ENCODE measurements around the gene CCM2.
"Not testable (repeated sequence)": the region's sequence is repeated elsewhere in the genome, so short reads cannot be mapped to it uniquely, and the experiment has no call there.

CCM2 gene

DNA sequence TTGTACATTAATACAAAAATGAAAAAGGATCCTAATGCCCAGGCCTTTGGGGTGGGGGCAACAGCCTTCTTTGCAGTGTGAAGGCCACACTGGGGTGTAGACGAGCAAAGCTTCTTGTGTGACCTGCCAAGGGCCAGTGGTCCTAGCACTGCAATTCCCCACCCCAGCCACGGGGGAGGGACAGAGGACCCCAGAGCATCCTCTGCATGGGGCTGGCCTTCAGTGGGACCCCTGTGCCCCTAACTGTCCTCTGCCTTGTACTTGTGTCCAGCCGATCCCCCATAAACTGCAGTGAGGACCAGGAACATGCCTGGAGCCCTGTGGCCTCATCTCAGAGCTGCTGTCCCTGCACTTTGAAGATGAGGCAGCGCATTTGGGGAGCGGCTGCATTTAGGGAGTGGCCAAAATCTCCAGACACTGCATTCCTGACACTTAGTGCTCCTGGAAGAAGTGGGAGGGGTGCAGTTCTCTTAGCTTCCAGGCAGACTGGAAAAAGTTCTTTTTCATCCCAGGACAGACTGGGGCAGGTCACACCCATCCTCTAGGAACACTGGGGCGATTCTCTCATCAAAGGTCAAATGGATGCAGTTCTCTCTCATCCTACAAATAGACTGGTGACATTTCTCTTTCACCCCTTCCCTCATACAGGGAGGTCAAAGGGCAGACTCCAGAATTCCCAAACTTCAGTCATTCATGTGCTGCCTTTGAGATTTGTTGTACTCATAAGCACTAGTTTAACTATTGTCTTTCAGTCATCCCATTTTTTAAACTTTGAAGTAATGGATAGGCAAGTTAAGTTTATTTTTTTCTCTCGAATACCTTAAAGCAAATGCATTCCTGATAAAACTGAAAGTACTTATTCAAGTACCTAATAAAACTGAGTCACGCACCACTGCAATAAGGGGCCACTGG lies 20.3 kb upstream of the CCM2 start:
- DNase-seq (ENCODE audit: extremely low read depth in 1 of 2, low read depth in 1 of 2): no peak

DNA sequence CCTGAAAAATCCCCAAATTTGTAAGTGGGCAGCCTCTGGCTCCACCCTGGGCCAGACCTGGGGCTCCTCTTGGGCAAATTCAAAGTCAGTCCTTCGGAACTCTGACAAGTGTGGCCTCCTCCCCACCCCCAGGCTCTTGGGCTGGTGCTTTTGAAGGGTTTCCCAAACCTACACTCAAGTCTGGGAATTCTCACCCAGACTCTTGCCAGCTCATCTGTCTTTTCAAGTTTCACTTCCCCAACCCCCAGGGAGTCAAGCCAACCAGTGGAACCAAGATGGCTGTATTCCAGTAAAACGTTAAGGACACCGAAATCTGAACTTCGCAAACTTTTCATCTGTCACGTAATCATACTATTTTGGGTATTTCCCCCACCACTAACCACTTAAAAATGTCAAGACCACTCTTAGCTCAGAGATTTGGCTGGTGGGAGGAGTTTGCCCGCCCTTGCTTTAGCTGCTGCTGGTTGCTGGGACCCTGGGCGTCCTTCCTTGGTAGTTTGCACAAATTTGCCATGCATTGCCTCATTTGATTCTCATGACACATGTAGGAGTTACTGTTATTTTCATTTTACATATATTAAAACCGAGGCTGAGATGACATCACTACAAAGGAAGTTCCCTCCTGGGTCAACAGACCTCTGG lies 19.5 kb upstream of the CCM2 start:
- peak; percentile 67 to 92 for DNase-seq (ENCODE audit: extremely low read depth in 1 of 2, low read depth in 1 of 2)

DNA sequence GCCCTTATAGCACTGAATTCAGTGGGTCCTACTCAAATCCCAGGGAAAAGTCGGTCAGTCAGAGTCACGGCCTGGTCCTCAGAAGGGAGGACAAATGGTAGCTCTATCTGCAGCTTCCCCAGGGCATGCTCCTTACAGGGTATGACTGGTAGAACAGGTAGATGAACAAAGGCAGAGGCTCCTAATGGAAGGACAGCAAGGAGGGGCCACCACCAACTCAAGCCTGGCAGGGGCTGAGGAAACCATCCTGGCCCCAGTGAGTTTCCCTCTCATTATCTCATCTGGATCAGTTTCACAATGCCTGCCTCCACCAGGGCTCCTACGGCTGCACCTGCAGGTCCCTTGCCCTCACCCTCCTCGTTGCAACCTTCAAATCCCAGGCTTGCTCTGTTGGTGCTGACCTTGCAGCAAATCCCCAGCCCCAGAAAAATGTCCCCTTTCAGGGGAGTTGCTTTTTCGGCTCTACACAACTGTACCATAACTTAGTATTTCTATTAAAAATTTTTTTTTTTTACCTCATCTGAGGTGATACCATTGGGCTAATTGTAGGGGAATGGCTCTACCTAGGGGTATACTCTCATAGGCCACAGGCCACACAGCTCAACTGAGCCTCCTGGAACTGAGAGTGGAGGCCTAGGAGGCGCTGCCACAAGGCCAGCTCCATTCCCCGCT lies 18.8 kb upstream of the CCM2 start:
- DNase-seq (ENCODE audit: extremely low read depth in 1 of 2, low read depth in 1 of 2): no peak

DNA sequence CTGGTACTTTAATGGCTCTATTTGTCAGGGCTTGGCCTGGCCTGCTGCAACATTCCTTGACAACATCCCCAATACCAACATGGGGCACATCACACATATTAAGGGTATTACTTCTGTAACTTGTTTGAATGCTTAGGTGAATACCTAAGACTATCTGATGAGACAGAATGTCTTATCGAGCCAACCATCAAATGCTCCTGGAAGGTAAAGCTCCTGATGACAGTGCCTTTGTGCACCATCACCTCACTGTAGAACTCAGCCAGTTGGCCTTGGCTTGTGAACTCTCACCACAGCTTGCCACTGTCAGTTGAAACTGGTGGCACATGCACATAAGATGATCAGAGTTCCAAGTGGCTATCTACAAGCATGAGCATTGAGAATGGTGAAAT lies 17.5 kb upstream of the CCM2 start:
- no peak for DNase-seq (ENCODE audit: extremely low read depth in 1 of 2, low read depth in 1 of 2)

DNA sequence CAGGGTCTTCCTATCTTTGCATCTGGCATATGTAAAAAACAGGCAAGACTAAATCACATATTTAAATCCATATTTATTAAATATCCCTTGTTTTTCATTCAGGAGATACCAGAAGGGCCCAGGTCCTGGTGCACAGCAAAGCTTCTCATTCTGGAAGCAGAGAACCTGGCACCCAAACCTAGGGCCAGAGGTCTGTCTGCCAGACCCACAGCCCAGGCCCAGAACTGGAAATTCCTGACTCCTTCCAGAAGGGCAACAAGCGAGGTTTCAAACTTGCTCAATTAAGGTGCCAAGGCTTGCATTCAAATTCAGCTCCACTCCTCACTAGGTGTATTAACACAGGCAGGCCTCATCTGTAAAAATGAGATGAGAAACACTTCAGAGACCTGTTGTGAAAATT lies 17.0 kb upstream of the CCM2 start:
- DNase-seq (ENCODE audit: extremely low read depth in 1 of 2, low read depth in 1 of 2): no peak

DNA sequence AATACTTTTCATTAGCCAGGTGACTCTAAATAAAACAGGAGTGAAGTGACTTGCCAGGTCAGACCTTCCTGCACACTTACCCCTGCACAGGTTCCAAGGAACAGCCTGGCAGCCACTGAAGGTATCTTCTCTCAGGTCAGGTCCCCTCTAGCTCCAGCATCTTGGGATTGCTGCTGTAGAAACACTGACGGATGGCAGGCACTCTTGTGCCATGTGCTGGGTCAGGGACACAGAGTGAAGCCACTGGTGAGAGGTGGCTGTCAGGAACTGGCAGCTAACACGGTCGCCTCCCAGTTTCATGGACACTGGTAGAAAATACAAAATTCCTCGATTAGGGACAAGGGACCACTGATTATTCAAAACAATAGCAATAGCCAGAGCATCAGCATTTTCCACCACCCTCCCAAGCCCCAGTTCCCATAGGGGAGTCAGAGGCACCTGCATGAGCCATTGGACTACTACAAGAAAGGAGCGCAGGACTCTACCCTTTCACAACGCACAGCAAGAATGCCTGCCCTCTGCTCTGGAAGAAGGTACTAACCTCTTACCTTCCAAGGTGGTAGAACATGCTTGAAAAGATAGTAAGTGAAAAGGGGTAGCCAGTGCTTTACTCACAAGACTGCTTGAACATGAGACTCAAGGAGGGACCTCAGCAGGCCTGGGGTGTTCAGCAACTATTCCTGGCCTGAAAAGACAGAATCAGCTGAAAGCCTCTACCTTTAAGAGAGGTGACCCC lies 16.1 kb upstream of the CCM2 start:
- no peak for DNase-seq (ENCODE audit: extremely low read depth in 1 of 2, low read depth in 1 of 2)

DNA sequence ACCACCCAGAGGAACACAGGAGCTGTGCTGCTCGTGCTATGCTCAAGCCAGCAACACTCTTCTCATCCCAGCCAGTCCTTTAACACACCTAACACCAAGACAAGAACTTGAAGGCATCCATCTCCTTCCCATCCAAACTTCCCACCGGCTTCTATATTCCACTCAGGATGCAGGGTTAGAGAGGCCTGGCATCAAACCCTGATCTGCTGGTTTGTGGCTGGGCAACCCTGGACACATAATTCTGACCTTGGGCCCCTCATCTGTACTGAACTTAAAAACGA lies 15.6 kb upstream of the CCM2 start:
- DNase-seq (ENCODE audit: extremely low read depth in 1 of 2, low read depth in 1 of 2): no peak

DNA sequence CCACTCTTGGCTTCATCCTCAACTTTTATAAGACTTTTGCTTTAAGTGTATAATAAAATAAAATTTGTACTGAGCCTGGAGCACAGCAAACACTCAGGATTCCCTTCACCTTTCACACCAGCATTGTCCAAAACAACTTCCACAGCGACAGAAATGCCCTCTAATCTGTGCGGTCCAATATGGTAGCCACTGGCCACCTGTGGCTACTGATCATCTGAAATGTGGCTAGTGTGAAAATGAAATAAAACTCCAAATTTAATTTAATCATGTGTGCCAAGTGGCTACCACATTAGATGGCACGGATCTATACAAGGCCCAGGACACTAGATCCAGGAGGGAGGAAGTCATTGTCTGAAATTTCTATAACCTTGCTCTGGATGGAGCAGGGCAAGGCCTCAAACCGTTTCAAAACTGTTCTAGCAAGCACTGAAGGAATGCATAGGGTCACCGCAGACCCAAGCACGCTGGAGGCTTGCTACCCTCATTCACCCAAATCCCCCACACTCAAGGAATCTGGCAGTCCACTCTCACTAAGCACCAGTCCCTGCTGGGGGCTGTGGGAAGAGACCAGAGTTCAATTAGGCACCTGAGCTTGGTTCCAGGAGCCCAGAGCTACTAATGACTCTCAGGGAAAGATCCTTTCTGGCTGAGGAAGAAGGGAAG lies 14.8 kb upstream of the CCM2 start:
- DNase-seq (ENCODE audit: extremely low read depth in 1 of 2, low read depth in 1 of 2): no peak

DNA sequence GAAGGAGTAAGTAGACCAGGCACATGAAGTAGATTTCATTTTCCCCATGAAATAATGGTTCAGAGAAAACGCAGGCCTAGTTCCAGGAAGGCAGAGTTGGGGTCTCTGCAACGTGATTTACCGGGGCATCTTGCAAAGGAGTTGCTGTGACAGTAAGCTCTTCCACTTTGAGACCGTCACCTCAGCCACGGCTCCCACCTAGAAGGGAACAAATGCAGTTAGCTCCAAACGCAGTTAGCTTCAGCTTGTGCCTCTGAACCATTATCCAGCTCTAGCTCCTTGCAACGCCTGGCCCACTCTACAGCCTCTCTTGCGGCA lies 14.1 kb upstream of the CCM2 start:
- no peak for DNase-seq (ENCODE audit: extremely low read depth in 1 of 2, low read depth in 1 of 2)

DNA sequence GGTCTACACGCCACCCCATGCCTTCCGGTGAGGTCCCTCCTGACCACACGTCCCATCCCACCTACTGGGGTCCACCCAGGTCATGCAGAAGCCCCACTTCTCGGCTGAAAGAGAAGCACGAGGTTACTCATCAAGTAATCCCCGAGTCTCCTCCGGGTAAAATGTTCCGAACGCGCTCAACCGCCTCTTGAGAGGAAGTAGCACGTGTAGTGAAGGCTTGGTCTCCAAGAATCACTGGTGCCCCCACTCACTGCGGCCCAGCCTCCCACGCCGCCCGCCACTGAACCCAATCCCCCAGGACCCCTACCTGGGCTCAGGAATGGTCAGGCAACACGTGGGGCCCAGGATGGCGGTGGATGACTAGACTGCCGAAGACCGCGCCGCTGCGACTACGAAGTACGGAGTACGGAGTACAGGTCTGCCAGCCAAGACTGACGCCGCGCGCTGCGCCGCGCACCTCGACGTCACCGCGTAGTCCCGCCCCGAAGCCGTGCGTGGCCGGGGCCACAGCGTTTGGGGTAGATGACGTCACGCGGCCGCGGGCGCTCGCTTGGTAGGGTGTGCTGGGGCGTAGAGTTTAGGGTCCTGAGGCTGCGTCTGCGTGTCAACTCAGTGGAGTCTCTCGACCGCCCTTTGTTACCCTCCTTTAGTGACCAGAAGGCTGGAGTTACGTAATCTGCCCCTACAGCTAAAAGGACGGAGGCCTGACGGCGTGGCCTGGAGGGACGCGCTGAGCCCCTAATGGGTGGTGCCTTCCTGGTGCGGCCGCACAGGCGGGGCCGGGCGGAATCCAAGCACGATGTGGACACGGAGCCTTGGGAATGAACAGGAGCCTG lies 13.6 kb upstream of the CCM2 start:
- peak; percentile 92 to 94 for DNase-seq (ENCODE audit: extremely low read depth in 1 of 2, low read depth in 1 of 2)

DNA sequence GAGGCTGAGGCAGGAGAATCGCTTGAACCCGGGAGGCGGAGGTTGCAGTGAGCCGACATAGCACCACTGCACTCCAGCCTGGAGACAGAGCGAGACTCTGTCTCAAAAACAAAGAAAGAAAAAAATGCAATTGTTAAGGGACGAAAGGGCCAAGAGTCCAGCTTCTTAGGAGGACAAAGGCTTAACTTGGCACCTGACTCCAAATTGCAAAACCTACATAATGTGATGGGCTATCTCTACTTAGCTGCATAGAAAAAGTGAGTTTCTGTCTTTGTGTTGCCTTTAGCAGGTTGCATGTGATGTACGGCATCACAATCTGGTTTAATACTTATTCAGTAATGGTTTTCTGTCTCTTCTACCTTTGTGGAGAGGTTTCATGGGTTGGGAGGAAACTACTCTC lies 12.5 kb upstream of the CCM2 start:
- DNase-seq (ENCODE audit: extremely low read depth in 1 of 2, low read depth in 1 of 2): no peak

DNA sequence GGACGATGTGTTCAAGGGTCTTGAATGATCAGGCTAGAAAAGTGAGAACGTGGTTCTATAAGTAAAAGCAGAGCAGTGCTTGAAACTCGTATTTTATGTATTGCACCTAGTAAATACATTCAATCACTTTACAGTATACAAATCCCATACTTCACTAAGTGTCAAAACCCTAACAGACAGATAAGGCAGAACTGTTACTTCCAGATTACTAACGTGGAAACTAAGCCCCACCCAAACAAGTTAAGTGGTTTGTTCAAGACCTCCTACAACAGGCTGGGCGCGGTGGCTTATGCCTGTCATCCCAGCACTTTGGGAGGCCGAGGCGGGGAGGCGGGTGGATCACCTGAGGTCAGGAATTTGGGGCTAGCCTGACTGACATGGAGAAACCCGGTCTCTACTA lies 12.0 kb upstream of the CCM2 start:
- DNase-seq (ENCODE audit: extremely low read depth in 1 of 2, low read depth in 1 of 2): no peak

DNA sequence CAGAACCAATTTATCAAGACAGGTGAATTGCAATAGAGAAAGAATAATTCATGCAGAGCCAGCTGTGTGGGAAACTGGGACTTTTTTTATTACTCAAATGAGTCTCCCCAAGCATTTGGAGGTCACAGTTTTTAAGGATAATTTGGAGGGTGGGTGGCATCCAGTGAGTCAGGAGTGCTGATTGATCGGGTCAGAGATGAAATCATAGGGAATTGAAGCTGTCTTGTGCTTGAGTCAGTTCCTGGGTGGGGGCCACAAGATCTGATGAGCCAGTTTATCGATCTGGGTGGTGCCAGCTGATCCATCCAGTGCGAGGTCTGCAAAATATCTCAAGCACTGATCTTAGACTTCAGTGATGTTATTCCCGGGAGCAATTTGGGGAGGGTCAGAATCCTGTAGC lies 11.3 kb upstream of the CCM2 start:
- no peak for DNase-seq (ENCODE audit: extremely low read depth in 1 of 2, low read depth in 1 of 2)

DNA sequence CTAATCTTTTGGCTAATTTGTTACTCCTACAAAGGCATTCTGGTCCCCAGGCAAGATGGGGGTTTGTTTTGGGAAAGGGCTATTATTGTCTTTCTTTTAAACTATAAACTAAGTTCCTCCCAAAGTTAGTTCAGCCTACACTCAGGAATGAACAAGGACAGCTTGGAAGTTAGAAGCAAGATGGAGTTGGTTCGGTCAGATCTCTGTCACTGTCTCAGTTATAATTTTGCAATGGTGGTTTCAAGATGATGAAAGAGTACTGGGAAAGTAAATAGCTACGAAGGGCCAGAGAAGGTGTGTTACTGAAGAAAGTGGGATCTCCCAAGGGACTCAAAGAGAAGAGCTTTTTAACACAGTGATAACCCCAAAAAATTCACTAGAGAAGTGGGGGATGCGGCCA lies 10.9 kb upstream of the CCM2 start:
- no peak for DNase-seq (ENCODE audit: extremely low read depth in 1 of 2, low read depth in 1 of 2)

DNA sequence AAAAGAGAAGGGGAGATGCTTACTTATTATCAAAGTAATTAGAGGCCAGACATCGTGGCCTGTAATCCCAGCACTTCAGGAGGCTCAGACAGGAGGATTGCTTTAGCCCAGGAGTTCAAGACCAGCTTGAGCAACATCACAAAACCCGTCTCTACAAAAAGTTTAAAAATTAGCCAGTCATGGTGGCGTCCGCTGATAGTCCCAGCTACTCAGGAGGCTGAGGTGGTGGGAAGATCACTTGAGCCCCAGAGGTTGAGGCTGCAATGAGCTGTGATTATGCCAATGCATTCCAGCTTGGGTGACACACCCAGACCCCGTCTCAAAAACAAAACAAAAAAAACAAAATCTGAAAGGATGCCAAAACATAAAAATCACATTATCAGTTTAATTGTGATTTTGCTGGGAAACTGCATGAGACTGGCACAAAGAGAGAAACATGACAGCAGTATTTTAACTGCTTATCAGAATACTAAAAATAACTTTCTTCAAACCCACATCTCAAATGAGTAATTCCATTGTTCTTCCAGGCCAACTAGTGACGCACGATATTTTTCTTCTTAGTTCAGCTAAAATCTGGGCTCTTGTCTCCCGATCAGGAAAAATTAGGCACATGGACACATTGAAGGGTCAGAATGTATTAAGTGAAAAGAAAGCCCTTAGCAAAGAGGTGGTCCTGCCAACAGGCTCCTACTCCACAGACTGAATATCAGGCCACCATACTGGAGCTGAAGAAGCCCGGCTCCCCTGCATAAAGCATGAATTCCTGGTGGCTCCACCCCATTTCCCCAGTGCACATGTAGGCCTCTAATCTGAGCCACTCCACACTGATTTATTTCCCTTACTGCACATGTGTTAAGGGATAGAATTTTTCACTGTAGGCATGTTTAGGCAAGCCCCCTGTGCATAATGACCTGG lies 9.6 kb upstream of the CCM2 start:
- DNase-seq (ENCODE audit: extremely low read depth in 1 of 2, low read depth in 1 of 2): no peak

DNA sequence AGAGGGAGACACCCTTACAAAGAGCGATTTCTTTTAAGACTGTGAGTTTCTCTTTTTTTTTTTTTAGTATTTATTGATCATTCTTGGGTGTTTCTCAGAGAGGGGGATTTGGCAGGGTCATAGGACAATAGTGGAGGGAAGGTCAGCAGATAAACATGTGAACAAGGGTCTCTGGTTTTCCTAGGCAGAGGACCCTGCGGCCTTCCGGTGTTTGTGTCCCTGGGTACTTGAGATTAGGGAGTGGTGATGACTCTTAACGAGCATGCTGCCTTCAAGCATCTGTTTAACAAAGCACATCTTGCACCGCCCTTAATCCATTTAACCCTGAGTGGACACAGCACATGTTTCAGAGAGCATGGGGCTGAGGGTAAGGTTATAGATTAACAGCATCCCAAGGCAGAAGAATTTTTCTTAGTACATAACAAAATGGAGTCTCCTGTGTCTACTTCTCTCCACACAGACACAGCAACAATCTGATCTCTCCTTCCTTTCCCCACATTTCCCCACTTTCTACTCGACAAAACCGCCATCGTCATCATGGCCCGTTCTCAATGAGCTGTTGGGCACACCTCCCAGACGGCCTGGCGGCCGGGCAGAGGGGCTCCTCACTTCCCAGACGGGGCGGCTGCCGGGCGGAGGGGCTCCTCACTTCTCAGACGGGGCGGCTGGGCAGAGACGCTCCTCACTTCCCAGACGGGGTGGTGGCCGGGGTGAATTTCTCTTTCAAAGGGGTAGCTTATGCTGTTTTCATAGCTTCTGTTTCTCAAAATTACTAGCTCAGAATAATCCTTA lies 7.8 kb upstream of the CCM2 start:
- DNase-seq (ENCODE audit: extremely low read depth in 1 of 2, low read depth in 1 of 2): not testable (repeated sequence)

DNA sequence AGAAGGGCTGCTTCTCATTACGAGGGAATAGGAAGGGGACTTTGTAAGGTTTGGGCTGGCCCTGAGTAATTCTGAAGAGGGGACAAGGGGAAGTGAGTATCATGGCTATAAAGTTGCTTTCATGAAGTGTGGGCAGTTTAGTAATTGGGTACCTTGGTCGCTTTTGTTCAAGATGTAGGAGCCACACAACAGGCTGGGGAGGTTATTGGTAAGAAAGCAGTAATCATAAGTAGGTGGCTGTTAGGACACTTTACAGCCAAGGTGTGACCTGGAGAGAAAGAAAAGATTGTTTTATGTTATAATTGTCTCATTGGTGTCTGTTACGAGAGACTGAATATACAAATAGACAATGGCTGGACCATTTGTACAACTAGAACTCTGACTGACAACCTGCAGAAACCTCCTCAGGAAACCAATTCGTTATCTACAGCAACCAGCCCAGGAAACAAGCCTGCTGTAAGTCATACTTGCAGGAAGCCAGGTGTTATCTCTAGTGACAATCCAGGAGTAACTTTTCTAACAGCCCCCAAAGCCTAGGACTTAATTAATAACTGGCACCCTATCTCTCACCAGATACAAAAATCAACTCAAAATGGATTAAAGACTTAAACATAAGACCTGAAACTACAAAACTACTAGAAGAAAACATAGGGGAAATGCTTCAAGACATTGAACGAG lies 5.0 kb upstream of the CCM2 start:
- DNase-seq (ENCODE audit: extremely low read depth in 1 of 2, low read depth in 1 of 2): no peak

All from stimulated activated CD8-positive, alpha-beta memory T cell treated with anti-CD3 and anti-CD28 coated beads, Interleukin-7, amount 100 ng/mL, for 48 hours (primary cell).